GM21423 (cell line): Measurements from ENCODE around the gene STAT5A.
"Not testable (repeated sequence)": the region's sequence is repeated elsewhere in the genome, so short reads cannot be mapped to it uniquely, and the experiment has no call there.

ENCODE experiments used
- ATAC-seq: cut with Tn5 transposase; IDR thresholded peaks from one replicate; pipeline ENCODE4 v1.9.1; 2021; ENCODE audit warnings: mild to moderate bottlenecking, moderate library complexity; ENCODE audit not compliant: unreplicated experiment

STAT5A gene

DNA sequence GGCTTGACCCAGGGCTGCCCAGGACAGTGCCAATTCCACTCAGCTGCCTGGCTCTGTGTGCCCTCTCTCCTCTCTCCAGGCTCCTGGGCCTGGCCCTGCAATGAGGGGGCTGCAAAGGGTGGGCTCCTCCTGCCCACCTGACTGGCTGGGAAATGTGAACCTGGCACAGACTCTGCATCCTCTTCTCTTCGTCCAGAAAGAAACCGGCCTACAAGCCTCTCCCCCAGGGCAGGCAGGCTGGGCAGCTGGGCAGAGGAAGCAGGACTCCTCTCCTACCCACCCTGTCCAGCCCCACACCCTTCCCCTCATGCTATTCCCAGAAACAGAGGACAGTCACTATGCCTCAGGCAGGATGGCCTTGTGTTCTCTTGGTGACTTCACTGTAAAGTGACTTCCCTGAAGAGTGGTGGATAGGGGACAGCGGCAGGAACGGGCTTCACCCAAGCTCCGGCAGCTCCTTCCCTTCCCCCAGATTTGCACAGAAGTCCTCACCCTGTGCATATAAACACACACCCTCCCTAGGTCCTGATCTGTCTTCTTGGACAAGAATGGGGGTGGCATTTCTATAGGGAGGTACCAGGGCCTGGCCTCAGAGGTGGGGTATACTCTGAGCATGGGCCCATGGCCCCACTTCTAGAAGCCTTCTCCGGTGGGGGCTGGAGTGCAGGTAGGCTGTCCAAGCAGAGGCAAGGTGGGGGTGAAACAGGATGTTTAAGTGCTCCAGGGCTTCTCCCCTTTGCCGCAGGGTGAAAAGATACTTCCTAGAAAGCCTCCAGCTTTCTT is 4.9 kb upstream of the STAT5A start:
- no peak for ATAC-seq

DNA sequence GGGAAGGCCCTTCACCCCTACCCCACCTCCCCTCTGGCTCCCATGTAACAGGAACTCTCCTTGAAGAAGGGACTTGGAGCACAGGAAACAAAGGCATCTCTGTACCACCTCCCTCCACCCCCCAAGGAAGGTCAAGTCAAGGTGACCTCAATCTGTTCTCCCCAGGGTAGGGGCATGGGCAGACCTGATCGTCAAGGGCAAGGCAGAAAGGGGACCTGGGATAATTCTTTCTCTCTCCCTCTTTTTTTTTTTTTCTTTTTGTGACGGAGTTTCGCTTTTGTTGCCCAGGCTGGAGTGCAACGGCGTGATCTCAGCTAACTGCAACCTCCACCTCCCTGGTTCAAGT is 4.3 kb upstream of the STAT5A start:
- no peak for ATAC-seq

DNA sequence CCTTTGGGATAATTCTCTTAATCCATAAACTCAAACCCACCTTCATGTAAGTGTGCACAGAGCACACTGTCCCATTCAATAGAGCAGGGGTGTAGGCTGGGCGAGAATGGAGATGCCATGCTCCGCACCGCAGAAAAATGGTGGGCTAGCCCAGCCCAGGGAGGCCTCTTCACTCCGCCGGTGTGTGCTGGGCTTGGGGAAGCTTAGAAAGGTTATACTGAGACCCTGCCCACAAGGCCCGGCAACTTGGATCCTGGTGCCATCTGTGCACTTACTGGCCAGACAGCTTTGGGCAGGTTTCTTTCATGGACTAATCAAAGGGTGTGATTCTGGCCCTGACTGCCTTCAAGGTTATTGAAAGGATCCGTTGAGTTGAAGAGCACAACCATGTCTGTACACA is 3.7 kb upstream of the STAT5A start:
- ATAC-seq = no peak

DNA sequence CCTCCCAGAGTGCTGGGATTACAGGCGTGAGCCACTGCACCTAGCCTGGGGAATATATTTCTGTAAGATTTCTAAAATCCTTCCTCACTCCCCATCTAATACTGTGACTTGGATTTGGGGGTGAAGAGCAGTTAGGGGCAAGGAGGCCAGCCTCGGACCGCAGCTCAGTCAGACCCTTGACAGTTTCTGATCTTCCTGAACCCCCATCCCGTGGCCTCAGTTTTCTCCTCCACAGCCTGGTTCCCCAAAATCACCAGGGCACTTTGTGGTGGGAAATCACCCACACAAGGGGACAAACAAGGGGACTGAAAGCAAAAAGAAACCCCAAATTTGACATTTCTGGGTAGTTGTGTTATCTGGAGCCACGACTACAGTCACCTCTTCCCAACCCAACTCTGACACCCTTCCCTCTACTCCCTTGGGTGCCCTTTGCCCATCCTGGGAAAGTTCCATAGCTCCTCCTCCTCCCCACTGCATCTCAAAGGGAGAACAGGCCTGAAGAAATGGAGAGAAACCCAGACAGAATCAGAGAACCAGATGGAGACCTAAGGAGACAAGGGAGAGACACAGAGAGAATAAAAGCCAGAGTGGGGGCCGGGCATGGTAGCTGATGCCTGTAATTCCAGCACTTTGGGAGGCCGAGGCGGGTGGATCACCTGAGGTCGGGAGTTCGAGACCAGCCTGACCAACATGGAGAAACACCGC is 2.8 kb upstream of the STAT5A start:
- no peak for ATAC-seq

DNA sequence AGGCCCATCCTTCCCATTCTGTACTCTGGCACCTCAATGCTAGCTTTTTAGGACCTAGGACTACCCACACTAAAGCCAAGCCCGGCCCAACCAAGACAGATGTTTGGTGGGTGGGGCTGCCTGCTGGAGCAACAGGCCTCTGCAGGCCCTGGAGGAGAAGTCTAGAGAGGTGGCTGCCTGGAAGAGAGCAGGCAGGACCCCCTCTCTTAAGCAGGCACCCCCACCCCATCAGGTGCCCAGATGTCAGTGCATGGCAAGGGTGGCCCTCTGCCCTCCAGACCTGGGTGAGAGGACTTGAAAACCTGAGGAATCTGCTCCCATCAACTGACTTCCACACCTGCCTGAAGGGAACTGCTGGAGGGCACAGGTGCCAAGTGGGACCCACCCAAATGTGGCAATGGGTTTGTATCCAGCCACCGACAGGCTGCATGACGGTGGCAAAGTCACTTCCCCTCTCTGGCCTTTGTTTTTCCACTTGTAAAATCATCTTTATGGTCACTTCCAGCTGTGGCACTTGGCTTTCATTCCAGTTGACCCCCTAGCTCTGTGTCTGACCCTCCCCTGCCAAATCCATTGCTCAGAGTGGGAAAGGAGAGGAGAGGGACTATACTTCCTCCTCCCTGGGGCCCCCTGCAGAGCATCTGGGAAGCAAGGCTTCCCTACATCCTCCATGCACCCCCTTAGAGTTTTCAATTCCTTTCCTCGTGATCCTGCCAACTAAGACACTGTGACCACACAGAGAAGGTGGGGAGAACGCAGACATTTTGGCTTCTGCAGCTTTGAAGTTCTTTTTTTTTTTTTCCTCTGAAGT is 1.7 kb upstream of the STAT5A start:
- no peak for ATAC-seq

DNA sequence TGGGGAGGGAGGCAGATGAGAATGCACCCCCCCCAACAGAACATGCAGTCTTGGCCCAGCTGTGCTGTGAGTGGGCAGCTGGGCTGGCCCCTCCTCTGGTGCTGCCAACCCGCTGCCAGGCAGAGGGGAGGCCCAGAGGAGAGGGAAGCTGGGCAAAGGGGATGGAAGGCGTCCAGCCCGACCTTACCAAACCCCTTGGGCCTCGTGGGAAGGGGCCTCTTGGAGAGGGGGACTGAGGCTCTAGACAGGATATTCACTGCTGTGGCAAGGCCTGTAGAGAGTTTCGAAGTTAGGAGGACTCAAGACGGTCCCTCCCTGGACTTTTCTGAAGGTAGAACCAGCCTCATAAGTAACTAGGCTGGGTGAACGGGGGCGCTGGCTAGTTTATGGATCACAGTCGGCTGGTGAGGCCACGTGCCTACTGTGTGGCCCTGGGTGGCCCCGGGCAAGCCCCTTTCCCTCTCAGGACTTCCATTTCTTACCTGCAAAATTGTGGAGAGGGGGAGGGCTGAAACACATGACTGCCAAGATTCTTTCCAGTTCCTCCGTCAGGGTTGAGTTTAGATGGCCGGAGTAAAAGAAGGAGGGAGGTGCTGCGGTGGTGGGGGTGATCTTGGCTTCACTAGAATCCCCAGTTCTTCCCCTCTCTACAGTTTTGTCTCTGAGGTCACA is 857 bp upstream of the STAT5A start:
- ATAC-seq = peak; percentile 19

DNA sequence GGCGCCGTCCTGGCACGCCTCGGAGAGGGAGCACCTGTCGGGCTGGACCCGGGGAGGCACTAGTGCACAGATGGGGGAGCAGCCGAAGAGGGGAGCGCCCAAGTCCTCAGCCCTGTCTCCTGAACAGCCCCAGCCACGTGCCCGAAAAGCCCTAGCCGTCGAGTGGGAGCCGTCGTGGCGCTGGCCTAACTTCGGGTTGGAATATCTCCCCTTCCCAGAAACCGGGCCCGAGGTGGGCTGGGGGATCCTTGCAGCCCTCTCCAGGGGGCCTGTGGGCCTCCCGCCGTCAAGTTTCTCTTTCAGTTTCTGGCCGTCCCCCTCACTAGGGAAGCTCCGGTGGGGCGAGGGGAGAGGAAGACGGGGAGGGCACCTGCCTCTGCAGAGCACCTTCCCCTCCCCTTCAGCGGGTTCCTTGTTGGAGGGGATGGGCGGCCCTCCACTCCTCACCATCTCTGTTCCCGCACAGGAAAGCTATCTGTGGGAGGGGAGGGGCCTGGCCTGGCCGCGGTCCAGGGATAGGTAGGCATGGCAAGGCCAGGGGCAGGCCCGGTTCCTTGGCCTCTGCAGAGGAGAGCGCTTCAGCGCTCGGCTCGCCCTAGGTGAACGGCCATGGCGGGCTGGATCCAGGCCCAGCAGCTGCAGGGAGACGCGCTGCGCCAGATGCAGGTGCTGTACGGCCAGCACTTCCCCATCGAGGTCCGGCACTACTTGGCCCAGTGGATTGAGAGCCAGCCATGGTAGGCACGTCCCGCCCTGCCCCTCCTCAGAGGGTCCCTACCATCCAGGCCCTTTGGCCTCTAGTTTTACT is 709 bp downstream of the STAT5A start:
- ATAC-seq = peak; percentile 13

DNA sequence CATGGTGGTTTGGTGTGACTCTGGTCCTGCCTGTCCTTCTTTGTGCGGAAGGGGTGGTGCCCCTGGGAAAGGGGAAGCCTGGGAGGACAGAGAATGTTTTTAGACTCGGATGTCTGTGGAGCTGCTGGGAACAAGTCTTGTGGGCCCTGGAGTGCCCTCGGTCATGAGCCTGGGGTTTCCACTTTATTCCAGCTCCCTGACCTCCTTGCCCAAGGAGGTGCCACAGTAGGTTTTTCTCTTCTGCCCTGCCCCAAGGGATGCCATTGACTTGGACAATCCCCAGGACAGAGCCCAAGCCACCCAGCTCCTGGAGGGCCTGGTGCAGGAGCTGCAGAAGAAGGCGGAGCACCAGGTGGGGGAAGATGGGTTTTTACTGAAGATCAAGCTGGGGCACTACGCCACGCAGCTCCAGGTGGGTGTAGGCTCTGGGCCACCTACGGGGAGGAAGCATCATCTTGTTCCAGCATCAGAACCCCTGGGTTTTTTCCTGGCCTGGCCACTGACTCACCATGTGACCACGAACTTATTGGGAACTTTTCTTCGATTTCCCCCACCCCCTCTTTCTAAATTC is 1.4 kb downstream of the STAT5A start:
- no peak for ATAC-seq

DNA sequence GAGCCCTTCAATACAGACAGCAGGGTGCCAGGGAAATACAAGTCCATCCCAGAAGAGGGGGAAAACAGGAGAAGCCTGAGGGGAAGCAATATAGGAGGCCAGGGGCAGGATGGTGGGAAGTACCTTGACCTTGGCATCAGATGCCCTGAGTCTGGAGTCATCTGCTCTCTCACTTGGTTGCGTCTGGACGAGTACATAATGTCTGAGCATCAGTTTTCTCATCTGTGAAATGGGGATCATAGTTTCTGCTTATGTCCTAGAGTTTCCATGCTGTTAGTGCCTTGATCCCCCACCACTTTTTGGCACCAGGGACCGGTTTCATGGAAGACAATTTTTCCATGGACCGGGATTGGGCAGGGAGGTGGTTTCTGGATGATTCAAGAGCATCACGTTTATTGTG is 2.3 kb downstream of the STAT5A start:
- ATAC-seq = no peak

DNA sequence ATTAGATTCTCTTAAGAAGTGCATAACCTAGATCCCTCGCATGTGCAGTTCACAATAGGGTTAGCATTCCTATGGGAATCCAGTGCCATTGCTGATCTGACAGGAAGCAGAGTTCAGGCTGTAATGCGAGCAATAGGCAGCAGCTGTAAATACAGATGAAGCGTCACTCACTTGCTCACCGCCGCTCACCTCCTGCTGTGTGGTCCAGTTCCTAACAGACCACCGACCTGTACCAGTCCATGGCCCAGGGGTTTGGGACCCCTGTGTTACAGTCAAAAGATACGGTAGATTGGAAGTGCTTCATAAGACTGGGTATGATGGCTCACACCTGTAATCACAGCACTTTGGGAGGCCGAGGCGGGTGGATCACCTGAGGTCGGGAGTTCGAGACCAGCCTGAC is 2.8 kb downstream of the STAT5A start:
- ATAC-seq = no peak

DNA sequence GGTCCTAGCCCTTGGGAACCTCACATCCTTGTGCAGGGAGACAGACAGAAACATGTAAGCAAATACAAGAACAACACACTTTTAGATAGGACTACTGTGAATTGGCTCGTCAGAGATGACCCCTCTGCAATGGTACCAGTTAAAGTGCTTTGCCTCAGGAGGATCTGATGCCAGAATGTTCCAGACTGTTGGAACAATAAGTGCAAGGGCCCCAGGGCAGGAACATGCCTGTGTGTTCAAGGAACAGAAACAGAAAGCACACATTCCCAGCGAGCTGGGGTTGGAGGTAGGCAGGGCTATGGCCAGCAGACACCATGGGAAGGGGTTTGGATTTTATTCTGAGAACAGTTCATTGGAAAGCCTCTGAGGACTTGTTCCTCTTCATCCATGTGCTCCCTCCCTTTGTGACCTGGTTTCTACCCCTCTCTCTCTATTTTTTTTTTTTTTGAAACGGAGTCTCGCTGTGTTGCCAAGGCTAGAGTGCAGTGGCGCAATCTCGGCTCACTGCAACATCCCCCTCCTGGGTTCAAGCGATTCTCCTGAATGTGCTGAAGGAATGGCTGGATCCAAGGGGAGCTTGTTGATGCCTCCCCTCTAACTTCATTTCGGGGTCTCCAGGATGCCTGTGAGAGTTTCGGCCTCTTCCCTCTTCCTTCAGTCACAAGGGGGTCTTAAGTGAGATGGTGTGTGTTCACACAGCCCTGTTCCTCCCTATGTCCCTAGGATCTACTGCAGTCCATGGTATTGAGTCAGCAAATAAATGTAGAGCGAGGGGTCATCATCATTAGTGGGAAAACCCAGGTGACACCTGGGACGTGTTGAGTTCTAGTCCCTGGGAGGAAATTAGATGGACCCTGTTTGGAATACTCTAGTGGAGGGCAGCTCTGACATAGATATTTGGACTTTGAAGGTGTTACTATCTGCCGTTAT is 6.4 kb downstream of the STAT5A start:
- no peak for ATAC-seq

DNA sequence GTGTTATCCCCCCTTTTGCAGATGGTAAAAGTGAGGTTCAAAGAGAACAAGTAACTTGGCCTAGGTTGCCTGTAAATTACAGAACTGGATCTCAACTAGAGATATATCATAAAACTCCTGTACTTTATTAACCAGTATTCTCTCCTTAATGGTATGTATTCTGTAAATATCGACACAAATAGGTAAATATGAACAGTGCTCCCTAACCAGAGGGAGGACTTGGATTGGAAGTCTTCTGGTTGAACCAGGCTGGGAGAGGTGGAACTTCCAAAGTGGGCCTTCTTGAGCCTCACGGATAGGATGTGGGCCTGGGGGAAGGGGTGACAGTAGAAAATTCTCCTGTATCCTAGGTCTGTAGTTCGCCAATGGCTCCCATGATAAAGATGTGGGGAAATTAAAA is 7.7 kb downstream of the STAT5A start:
- no peak for ATAC-seq

DNA sequence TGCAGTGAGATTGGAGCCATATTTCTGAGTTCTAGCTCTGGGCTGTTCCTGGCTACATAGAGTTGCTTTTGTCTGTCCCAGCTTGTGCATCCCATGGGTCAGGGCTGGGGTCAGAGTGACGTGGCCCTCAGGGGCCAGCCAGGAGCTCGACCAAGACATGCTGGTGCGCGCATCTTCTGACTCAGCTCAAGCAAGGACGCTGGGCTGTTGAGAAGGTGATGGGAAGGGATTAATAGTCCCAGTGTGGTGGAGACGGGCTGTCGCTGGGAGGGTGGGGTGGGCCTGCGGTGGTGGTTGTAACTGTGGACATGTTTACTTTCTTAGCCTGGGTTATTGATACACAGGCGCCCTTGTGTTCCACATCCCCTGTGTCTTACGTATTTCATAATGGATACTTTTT is 9.5 kb downstream of the STAT5A start:
- not testable (repeated sequence) for ATAC-seq

DNA sequence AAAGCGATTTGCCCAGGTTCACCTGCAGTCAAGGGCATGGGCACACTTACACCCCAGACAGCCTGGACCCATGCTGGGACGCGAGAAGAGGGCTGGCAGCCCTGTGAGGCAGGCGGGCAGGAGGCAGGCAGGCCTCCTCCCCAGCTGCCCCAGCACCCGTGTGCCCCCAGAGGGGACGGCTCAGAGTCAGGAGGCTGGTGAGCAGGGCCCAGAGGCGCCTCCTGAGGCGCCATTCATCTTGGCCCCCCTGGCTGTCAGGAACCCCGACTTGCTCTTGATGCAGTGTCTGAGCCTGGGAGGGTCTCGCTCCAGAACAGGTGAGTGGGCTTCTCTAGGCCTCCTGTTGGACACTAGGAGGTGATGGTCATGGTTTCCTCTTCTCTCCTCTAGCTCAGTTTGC is 11.1 kb downstream of the STAT5A start:
- not testable (repeated sequence) for ATAC-seq

DNA sequence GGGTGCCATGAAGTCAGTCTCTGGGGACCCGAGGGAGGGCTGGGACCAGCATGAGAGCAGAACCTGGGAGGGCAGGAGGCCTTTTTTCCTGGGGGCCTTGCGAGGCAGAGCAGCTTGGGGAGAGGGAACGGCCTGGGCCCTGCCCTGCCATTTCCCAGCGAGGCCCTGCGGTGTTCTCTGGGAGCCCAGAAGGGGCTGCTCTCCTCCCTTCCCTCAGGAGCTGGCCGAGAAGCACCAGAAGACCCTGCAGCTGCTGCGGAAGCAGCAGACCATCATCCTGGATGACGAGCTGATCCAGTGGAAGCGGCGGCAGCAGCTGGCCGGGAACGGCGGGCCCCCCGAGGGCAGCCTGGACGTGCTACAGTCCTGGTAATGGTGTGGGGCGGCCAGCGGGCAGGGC is 11.6 kb downstream of the STAT5A start:
- ATAC-seq = not testable (repeated sequence)

DNA sequence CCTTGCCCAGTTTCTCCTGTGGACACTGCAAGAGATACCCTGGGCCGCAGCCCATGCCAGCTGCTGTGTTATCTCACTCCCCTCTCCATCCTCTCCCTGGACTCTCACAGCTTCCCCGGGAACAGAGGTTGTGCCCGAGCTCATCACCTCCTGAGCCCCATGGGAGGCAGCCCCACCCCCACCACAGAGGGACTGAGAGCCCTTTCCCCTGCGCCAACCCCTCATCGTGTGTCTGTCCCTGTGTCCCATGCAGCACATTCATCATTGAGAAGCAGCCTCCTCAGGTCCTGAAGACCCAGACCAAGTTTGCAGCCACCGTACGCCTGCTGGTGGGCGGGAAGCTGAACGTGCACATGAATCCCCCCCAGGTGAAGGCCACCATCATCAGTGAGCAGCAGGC is 12.7 kb downstream of the STAT5A start:
- no peak for ATAC-seq

DNA sequence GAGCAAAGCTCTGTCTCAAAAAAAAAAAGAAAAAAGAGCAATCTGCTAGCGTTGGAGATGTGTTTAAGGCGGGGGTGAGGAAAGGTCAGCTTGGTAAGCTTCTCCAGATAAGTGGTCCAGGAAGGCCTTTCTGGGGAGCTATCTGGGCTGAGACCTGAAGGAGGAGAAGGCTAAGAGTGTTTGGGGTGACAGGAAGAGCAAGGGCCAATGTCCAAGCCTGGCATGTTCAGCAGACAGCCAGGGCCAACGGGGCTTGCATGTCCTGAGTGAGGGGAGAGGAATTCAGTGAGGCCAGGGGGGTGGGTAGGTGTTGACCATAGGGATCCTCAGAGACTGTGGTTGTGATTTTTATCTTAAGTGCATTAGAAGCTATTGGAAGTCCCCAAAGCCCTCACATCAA is 15.4 kb downstream of the STAT5A start:
- no peak for ATAC-seq

DNA sequence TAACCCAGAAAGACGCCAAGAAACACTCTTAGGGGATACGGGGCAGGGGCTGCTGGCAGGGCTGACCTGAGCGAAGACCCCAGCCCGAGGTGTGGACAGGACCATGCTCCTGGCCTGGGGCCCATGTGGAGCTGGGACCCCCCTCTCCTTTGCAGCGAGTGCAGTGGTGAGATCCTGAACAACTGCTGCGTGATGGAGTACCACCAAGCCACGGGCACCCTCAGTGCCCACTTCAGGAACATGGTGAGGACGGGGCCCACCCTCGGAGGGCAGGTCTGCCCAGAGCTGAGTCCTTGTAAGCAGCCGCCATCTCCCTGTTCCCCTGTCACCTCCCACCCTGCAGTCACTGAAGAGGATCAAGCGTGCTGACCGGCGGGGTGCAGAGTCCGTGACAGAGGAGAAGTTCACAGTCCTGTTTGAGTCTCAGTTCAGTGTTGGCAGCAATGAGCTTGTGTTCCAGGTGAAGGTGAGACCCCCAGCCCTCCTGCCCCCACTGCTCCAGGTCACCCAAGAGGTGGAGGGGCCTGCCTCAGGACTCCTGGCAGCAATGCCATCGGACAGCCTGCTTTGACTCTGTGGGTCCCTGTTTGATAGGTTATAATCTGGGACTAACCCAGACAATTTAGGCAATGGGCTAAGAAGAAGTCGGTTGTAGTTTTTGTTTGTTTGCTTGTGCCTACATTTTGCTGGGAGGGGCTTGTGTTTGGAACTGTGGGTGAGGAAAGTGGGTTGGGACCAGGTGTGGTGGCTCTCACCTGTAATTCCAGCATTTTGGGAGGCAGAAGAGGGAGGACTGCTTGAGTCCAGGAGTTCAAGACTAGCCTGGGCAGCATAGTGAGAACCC is 16.1 kb downstream of the STAT5A start:
- ATAC-seq = no peak
